Small intestine (tissue), 7 donors: Measurements from ENCODE around the gene VPS8. TPM values are rescaled to one million over a fixed set of nuclear protein-coding genes. Genes with fewer than 3 reads are reported as not detected.

Source experiments
- DNase-seq, 2 donors: peaks; one replicate each; pipeline versions ENCODE4 v3.0.0 to v3.0.0-alpha.2; 2013
- FAIRE-seq: peaks from 2 replicates; lab custom pipeline; 2012; peaks lifted over from hg19 to GRCh38; lab: Jason Lieb, UNC
- H3K27ac ChIP-seq, 3 donors: one replicate each; pipeline ENCODE4 v1.5.1; 2013; ENCODE audit warnings: low read length in 2 of 3, mild to moderate bottlenecking in 2 of 3, control low read depth in 1 of 3, inconsistent platforms in 1 of 3, low read depth in 1 of 3, moderate library complexity in 1 of 3
- H3K27me3 ChIP-seq, 3 donors: one replicate each; pipeline ENCODE4 v1.6.1; 2013; ENCODE audit warnings: low read length in 3 of 3, inconsistent platforms in 1 of 3; ENCODE audit not compliant: control insufficient read depth in 3 of 3, insufficient read depth in 3 of 3
- H3K36me3 ChIP-seq, 3 donors: one replicate each; pipeline ENCODE4 v1.6.1; 2013; ENCODE audit warnings: low read length in 3 of 3, inconsistent platforms in 1 of 3, low read depth in 1 of 3, mild to moderate bottlenecking in 1 of 3, moderate library complexity in 1 of 3; ENCODE audit not compliant: control insufficient read depth in 3 of 3, insufficient read depth in 2 of 3
- H3K4me1 ChIP-seq, 3 donors: one replicate each; pipeline ENCODE4 v1.6.1; 2013; ENCODE audit warnings: low read length in 2 of 3, inconsistent platforms in 1 of 3, low read depth in 1 of 3, mild to moderate bottlenecking in 1 of 3, moderate library complexity in 1 of 3; ENCODE audit not compliant: control insufficient read depth in 3 of 3, insufficient read depth in 2 of 3
- H3K4me3 ChIP-seq, 3 donors: one replicate each; pipeline ENCODE4 v1.5.1; 2013; ENCODE audit warnings: low read length in 3 of 3, control low read depth in 1 of 3, inconsistent platforms in 1 of 3, low read depth in 1 of 3, mild to moderate bottlenecking in 1 of 3, moderate library complexity in 1 of 3
- H3K9me3 ChIP-seq, 2 donors: one replicate each; pipeline ENCODE4 v1.6.1; 2013; ENCODE audit warnings: low read depth in 1 of 2, low read length in 1 of 2; ENCODE audit not compliant: control insufficient read depth in 2 of 2, insufficient read depth in 1 of 2
- WGBS, 3 donors: extraction: QIAGEN DNeasy Blood & Tissue Kit; methylation state at CpG; one replicate each; pipeline ENCODE4 v1.1.7; 2013; 5-methylcytosine and 5-hydroxymethylcytosine counted together
- polyA plus RNA-seq, 4 donors: library from polyadenylated mRNA; stranded (reverse) in 3 of 4; unstranded in 1 of 4; fragments of 200-250 nt in 3 of 4; fragments of 120-200 nt in 1 of 4; gene quantifications; one replicate each; pipeline versions ENCODE4 v1.2.1 to v1.2.3, GENCODE V29; 2013
- donor health status: healthy with polysubstance abuse.
- donor health status: control.
- donor health status: control.
- donor health status: Bipolar disorder and iron deficiency.
- donor health status: healthy.

The VPS8 gene
- polyA plus RNA-seq, 4 donors, result 7.8 to 32.5 (median 9.2) TPM

DNA sequence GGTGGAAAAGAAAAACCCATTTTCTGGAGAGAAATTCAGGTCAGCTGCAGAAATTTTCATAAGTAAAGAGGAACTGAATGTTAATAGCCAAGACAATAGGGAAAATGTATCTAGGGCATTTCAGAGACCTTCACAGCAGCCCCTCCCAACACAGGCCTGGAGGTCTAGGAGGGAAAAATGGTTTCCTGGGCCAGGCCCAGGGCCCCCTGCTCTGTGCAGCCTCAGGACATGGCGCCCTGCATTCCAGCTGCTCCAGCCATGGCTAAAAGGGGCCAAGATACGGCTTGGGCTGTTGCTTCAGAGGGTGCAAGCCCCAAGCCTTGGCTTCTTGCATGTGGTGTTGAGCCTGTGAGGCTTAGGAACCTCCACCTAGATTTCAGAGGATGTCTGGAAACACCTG is 248.7 kb downstream of the VPS8 start:
- DNase-seq (no peak), FAIRE-seq (no peak)
- Histone ChIP-seq H3K27ac (no peak overlapping the region), H3K27me3 (no peaks in the 10 kb centered on the region), H3K9me3 (peaks cover 0 to 17% of the 10 kb centered on the region in 2 donors), H3K36me3 (peaks cover 0 to 3% (median 0%) of the 10 kb centered on the region in 3 donors), H3K4me1 (no peaks in the 10 kb centered on the region), H3K4me3 (no peak overlapping the region)
- WGBS, 3 donors, result 91 to 100% (median 96%) methylated on average over 2 of the region's 2 CpGs

DNA sequence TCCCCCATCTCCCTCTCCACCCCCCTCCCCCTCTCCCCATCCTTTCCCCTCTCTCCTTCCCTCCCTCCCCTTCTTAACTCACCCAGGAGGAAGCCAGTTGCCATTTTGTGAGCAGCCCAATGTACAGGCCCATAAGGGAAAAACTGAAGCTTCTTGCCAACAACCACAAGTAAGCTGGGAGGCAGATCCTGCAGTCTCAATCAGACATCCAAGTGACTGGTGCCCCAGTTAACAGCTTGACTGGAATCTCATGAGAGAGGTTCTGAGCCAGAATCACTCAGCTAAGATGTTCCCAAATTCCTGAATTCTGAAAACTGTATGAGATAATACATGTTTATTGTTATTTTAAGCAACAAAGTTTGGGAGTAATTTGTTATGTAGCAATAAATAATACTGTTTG is 250.2 kb downstream of the VPS8 start:
- no peaks in the 10 kb centered on the region for H3K4me1 ChIP-seq
- H3K9me3 ChIP-seq, result peaks cover 0 to 11% of the 10 kb centered on the region in 2 donors
- H3K36me3 ChIP-seq, result no peaks in the 10 kb centered on the region
- H3K4me3 ChIP-seq, result no peak overlapping the region
- FAIRE-seq, result no peak
- no peak overlapping the region for H3K27ac ChIP-seq
- H3K27me3 ChIP-seq, result no peaks in the 10 kb centered on the region
- no peak for DNase-seq

DNA sequence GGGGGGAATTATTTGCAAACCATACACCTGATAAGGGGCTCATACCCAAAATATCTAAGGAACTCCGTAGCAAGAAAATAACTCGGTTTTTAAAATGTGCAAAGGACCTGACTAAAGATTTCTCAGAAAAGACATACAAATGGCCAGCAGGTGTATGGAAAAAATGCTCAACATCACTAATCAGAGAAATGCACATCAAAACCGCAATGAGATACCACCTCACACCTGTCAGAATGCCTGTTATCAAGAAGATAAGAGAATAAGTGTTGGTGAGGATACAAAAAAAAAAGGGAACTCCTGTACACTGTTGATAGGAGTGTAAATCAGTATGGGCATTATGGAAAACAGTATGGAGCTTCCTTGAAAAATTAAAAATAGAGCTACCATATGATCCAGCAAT is 251.5 kb downstream of the VPS8 start:
- H3K27ac ChIP-seq, result no peak overlapping the region
- no peaks in the 10 kb centered on the region for H3K27me3 ChIP-seq
- 53 to 70% (median 57%) methylated on average over 3 of the region's 3 CpGs for WGBS, 3 donors
- no peaks in the 10 kb centered on the region for H3K36me3 ChIP-seq
- H3K9me3 ChIP-seq, result peaks cover 0 to 8% of the 10 kb centered on the region in 2 donors
- no peak for DNase-seq
- H3K4me3 ChIP-seq, result no peak overlapping the region
- H3K4me1 ChIP-seq, result no peaks in the 10 kb centered on the region
- FAIRE-seq, result no peak

DNA sequence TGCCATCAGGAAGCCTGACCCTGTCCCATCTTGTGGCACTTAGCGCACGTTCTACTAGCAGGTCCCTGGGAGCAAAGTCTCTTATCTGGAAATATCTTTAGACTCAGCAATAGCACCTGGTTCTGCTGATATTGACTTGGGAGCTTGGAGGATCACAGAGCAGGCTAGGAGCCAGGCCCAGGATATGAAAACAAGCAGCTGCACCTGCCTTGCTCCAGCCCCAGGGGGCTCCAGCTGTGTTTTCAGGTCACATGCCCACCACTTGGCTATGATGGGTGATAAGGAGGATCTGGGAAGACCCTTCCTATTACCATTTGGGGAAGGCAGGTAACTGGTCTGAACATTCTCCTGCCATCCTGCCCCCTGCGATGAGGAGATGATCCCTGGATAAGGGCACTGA is 253.1 kb downstream of the VPS8 start:
- no peak overlapping the region for H3K4me3 ChIP-seq
- H3K9me3 ChIP-seq, result peaks cover 0 to 8% of the 10 kb centered on the region in 2 donors
- WGBS, 3 donors, result 54 to 72% (median 68%) methylated on average over 3 of the region's 3 CpGs
- peak; percentile 16 to 24 for DNase-seq
- no peak overlapping the region for H3K27ac ChIP-seq
- H3K36me3 ChIP-seq, result no peaks in the 10 kb centered on the region
- no peaks in the 10 kb centered on the region for H3K27me3 ChIP-seq
- no peak for FAIRE-seq
- peaks cover 0 to 14% (median 2%) of the 10 kb centered on the region in 3 donors for H3K4me1 ChIP-seq

DNA sequence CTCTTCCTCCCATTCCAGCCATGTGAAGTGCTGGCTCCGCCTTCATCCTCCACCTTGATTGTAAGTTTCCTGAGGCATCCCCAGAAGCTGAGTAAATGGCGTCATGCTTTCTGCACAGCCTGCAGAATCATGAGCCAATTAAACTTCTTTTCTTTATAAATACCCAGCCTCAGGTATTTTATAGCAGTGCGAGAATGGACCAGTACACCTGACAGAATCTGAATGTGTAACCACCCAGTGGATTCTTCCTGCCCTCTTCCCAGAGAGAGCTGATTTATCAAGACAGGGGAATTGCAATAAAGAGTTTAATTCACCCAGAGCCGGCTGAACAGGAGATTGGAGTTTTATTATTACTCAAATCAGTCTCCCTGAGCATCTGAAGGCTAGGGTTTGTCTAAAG is 254.3 kb downstream of the VPS8 start:
- DNase-seq, result no peak
- 91 to 94% (median 93%) methylated on average over 4 of the region's 4 CpGs for WGBS, 3 donors
- Histone ChIP-seq H3K27me3 (no peaks in the 10 kb centered on the region), H3K4me3 (no peak overlapping the region), H3K36me3 (no peaks in the 10 kb centered on the region), H3K4me1 (peaks cover 0 to 22% (median 2%) of the 10 kb centered on the region in 3 donors), H3K27ac (no peak overlapping the region), H3K9me3 (no peaks in the 10 kb centered on the region)
- FAIRE-seq, result no peak

DNA sequence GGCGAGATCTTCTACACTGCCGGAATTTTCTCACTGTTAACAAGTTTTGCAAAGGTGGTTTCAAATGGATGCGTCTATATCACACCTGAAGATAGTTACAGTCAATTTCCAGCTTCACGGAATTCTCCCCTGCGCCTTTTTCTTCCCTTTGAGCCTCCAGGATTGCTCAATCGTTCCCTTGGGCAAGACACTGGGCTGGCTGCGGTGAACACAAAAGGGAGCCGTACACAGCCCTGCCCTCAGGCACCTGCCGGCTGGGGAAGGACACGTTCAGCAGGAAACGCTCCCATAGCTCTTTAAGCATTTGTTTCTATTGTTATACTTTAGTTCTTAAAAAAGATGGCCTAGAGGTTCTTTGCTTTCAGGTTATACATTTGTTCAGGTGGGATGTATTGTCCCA is 255.2 kb downstream of the VPS8 start:
- H3K27me3 ChIP-seq, result no peaks in the 10 kb centered on the region
- H3K4me1 ChIP-seq, result peaks cover 0 to 25% (median 2%) of the 10 kb centered on the region in 3 donors
- H3K36me3 ChIP-seq, result no peaks in the 10 kb centered on the region
- FAIRE-seq (no peak), DNase-seq (no peak)
- H3K9me3 ChIP-seq, result no peaks in the 10 kb centered on the region
- H3K4me3 ChIP-seq, result no peak overlapping the region
- 92 to 95% (median 94%) methylated on average over 11 of the region's 11 CpGs for WGBS, 3 donors
- H3K27ac ChIP-seq, result no peak overlapping the region

DNA sequence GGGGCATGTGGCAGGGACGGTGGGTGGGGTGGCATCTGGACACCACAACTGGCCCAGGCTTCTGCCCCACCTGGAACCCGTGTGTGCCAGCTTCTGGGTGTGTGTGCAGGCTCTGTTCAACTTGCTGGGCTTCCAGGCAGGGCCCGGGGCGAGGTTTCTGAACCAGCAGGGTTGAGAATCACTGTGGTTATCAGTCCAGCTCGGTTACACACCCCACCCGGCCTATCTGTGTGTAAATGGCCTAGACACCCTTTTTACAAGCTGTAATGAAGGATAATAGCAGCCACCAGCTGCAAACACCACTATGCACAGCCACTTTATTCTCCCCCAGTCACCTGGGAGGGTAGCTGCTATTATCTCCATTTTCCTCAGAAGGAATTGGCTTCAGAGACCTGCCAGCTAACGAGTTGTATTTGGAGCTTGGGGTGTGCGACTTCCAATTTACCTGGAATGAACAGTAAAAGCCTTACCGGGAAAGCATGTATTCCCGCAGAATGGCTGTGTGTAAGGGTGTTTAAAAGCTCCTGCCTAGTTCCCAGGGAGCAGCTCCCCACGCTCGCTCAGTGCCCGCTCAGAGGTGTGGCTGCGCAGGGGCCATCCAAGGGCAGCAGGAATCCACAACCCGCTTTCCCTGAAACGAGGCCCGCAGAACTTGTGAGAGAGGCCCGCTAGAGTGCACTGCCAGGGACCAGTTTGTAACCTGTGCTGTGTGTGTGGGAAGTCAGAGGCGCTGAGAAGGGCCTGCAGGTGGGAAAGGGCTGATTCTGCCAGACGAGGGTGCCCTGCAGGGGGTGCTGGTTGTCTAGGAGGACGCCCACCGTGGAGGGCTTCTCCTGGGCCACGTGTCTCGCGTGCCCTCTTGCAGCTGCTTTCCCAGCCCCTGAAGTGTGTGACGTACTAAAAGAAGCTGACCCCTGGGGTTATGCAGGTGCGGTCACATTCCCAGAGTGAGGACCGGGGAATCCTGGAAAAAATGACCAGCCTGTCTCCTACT is 257.4 kb downstream of the VPS8 start:
- no peak for FAIRE-seq
- no peaks in the 10 kb centered on the region for H3K27me3 ChIP-seq
- H3K9me3 ChIP-seq, result no peaks in the 10 kb centered on the region
- 23 to 58% (median 37%) methylated on average over 28 of the region's 28 CpGs for WGBS, 3 donors
- peak; percentile 69 to 71 for DNase-seq
- H3K4me1 ChIP-seq, result peaks cover 0 to 25% (median 2%) of the 10 kb centered on the region in 3 donors
- H3K4me3 ChIP-seq, result no peak overlapping the region
- H3K27ac ChIP-seq, result peak overlapping the region; percentile 8 to 78 (median 37)
- no peaks in the 10 kb centered on the region for H3K36me3 ChIP-seq

DNA sequence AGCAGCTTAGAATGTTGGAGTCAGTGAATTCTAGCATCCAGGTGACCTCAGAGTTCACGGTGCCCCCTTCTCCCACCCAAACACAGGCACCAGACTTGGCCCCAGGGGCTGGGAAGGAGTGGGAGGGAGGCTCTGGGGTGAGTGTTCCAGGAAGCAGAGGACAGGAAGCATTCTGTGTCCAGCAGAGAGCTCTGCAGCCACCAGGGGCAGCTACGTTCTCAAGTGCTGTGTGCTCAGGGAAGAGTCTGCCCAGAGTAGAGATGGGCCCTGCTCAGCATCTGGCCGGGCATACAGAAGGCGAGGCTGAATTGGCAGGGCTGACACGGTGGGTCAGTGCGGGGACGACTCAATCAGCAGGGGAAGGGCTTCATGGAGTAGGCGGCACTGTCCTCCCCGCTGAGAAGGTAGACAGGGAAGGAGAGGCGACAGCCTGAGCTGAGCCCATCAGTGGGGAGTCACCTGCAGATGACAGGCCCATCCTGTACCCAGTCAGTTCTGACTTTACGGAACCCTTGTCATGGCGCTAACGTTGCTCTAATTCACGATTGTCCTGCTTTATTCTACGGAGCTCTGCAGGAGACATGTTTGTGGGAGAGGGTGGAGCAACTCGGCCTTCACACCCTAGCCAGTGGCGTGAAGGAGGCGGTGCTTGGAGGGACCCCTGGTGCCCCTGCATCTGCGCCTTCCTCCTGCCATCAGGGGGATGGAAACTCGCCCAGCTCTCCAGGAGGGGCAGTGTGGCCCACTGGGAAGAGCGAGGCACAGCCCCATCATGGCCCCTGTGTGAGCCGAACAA is 258.7 kb downstream of the VPS8 start:
- peak; percentile 51 to 56 for DNase-seq
- Histone ChIP-seq H3K9me3 (no peaks in the 10 kb centered on the region), H3K27me3 (no peaks in the 10 kb centered on the region), H3K36me3 (no peaks in the 10 kb centered on the region), H3K4me3 (no peak overlapping the region), H3K4me1 (peaks cover 2 to 25% (median 2%) of the 10 kb centered on the region in 3 donors), H3K27ac (peak overlapping the region in 1 of 3 donors; percentile 78)
- 78 to 82% (median 81%) methylated on average over 22 of the region's 22 CpGs for WGBS, 3 donors
- FAIRE-seq, result no peak
